Right renal cortex interstitium (tissue), 3 donors: Measurements from ENCODE around the gene INTS15. TPM values are rescaled to one million over a fixed set of nuclear protein-coding genes. Genes with fewer than 3 reads are reported as not detected.

ENCODE experiments used
- DNase-seq, 3 donors: peaks; one replicate each; pipeline ENCODE4 v3.0.0-alpha.2; 2013; ENCODE audit warnings: low read depth in 3 of 3, low spot score in 2 of 3
- polyA plus RNA-seq, 3 donors: library from polyadenylated mRNA; unstranded; fragments of 120-200 nt; gene quantifications; one replicate each; pipeline ENCODE4 v1.2.1, GENCODE V29; 2013; ENCODE audit not compliant: insufficient read length in 3 of 3

Gene INTS15
- polyA plus RNA-seq, 3 donors, result 29.8 to 32.8 (median 31.1) TPM

DNA sequence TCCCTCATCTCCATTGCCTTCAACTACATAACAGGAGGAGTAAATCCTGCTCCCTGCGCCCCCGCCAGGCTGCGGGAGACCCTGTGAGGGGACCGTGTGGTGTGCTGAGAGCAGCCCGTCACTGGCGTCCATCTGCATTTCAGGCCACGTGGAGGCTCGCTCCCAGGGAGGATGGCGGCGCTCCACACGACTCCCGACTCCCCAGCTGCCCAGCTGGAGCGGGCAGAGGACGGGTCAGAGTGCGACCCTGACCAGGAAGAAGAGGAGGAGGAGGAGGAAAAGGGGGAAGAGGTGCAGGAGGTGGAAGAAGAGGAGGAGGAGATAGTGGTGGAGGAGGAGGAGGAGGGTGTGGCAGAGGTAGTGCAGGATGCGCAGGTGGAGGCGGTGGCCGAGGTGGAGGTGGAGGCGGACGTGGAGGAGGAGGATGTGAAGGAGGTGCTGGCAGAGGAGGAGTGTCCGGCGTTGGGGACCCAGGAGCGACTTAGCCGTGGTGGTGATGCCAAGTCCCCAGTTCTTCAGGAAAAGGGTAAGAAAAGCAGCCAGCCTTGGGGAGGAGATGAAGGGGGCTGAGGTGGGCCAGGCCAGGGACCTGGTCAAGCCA, 52.5 kb downstream of the INTS15 start:
- no peak for DNase-seq

- DNase-seq, result no peak
Measured at GRCh38 chr7:6642861-6643640, 53.2 kb downstream of the INTS15 start.

DNA sequence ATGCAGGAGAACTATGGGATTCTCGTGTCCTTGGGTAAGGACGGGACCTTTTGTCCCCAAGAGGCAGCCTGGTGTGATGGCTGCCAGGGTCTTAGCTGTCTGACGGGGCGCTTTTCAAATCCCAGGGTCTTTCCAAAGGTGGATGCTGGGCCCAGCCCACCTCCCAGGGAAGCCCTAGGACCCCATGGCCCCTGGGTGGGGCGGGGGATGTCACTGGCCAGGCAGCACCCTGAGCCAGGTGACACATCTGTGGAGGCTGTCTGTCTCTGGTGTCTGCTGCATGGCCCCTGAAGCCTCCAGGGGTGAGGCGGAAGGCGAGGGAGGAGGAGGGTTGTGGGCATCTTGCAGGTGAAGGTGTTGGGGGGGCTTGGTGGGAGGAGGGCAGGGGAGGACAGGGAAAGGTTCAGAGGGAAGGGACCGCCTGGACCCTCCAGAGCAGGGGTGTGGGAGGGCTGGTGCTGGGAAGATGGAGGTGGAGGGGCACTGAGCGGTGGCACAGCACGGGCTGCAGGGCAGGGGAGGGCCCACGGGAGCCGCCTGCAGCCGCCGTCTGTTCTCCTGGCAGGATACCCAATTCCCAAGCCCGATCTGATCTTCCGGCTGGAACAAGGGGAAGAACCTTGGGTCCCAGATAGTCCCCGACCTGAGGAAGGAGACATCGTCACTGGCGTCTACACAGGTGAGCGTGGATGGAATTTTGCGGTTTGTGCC, 54.2 kb downstream of the INTS15 start:
- no peak for DNase-seq

DNA sequence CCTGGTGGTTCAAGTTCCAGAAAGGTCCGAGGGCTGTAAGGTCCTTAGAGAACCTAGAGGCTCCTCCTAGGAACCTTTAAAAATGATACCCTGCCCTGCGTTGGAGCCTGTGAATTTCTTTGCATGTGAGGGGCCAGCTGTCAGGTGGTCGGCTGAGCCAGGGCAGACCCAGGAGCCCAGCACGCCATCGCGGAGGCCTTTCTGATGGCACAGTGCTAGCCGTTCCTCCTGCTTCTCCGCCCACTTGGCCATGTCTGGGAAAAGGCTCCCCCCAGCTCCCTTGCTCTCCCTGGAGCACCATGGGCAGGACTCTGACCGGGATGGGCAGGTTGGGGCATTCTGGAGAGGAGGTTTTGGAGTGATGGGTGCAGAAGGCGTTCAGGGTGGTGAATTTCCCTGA, 54.9 kb downstream of the INTS15 start:
- DNase-seq, result no peak

GRCh38 chr7:6646465-6646864, 56.6 kb downstream of the INTS15 start:
- no peak for DNase-seq

- no peak for DNase-seq
Measured at GRCh38 chr7:6647080-6647479, 57.3 kb downstream of the INTS15 start.

DNA sequence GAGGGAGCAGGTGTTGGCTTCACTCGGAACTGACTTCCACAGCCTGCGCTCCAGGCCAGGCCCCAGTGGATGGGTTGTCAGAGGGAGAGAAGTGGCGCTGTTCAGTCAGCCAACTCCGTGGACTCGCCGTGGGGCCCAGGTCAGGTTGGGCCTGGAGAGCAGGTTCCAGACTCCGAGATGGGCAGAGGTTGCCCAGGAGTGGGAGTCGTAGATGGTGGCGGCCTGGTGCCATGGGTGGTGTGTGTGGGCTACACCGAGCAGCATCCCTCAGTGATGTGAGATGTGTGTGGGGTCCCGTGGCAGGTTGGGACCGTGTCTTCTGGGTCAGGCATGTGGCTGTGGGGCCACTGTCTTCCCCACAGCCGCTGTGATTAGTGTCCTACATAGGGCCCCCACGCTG, 57.7 kb downstream of the INTS15 start:
- no peak for DNase-seq

DNA sequence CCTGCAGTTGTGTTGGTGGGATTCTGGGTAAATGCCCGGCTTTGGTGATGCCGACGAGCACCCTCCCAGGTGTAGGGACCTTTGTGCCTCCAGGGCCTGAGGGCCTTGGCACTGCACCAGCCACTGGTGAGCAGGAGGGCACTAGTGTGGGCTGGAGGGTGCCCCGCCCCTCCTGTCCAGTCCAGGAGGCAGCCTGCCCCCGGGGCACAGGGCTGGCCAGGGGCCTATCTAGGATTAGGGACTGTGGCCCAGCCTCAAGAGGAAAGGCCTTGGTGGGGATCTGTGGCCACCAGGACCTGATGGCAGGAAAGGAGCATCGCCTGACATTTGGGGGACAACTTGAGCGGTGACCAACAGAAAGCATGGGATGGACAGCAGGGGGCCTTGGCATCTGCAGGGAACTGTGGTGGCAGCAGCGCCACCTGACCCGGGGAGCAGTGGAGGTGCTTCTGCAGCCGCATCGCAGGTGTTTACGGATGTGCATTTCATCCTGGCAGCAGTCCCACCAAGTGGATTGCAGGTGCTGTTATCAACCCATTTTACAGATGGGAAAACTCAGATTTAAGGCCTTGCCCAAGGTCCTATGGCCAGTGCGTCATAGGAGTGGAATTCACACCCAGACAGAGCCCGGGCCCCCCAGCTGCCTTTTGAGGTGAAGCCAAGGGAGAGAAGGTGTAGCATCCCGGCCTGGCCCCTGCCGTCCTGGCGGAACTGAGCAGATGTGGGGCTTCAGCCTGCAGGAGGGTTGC, 58.4 kb downstream of the INTS15 start:
- DNase-seq, result no peak

DNA sequence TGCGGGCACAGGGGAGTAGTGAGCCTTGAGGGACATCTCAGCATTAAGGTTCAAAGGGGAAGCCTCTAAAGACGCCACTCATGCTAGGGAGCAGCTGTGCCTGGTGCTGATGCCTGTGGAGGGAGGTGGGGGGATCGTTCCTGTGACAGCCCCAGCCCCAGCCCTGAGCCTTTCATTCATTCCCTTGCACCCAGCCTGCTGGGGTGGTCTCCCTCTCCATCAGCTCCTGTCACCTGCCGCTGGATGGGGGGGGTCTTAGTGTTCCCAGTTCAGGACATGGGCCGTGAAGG, 58.9 kb downstream of the INTS15 start:
- DNase-seq, result no peak

DNA sequence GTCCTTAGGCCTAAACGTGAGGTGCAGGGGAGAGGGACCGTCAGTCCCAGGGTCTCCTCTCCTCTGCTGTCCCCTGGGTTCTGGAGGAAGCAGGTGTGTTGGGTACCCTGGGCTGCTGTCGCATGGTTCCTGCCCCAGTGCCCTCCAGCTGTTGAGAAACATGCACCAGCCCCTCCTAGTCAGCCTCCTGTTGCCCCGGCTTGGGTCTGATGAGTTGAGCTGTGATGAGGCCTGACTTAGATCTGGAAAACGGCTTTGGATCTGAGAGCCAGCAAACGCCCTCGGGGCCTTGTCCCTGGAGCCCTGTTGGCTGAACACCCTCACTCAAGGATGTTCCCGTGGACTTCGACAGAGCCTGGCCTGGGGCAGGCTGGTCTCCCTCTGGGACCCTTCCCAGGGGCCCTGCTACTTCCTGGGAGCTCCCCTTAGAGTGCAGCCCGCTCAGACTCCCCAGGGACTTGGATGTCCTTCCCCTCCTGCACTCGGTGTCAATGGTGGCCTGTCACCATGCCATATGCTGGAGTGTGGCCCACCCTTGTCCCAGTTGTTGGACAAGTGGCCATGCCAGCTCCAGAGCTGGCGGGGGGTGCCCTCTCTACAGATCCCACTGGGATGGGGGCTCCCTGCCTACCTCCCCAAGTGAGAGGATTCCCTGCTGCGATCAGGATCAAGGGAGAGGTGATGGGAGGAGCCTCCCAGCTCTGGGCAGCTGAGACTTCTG, 59.6 kb downstream of the INTS15 start:
- no peak for DNase-seq

DNA sequence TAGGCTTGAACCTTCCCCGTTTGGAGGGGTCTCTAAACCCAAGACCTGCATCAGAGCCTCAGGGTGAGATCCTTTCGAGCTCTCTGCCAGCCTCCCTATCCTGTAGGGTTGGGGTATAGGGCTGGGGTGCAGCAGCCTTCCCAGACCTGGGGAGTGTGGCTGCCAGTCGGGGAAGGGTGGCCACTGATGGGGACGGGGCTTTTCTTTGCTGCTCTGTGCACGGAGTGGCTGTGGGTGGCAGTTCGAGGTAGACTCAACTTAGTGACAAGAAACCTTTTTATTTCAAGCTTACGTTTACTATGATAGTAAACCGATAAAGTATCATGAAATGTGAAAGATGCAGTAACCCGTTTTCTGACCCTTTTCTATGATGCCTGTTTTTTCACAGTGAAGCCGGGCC, 60.3 kb downstream of the INTS15 start:
- DNase-seq, result no peak

GRCh38 chr7:6650521-6651011, 60.7 kb downstream of the INTS15 start:
- DNase-seq, result no peak

- no peak for DNase-seq
Measured at GRCh38 chr7:6651851-6652445, 62.1 kb downstream of the INTS15 start.

DNA sequence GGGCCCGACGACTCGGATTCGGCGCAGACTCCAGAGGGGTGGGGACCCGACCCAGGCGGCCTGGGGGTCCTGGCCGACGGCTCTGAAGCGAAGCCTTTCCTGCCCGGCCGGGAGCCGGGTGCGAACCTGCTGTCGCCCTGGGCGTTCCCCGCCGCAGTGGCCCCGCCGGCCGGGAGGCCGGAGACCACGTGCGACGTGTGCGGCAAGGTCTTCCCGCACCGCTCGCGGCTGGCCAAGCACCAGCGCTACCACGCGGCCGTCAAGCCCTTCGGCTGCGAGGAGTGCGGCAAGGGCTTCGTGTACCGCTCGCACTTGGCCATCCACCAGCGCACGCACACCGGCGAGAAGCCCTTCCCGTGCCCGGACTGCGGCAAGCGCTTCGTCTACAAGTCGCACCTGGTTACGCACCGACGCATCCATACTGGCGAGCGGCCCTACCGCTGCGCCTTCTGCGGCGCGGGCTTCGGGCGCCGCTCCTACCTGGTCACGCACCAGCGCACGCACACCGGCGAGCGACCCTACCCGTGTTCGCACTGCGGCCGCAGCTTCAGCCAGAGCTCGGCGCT, 62.7 kb downstream of the INTS15 start:
- DNase-seq, result no peak

GRCh38 chr7:6653071-6654003, 63.5 kb downstream of the INTS15 start:
- no peak for DNase-seq

GRCh38 chr7:6654113-6654841, 64.5 kb downstream of the INTS15 start:
- DNase-seq, result no peak

- DNase-seq, result no peak
Measured at GRCh38 chr7:6654842-6655610, 65.2 kb downstream of the INTS15 start.
